Neural progenitor cell (in vitro differentiated cells): ENCODE data around the gene CTDSP1. TPM values are rescaled to one million over a fixed set of nuclear protein-coding genes. Genes with fewer than 3 reads are reported as not detected.

Experiments used
- DNase-seq: peaks from one replicate; pipeline ENCODE4 v3.0.0-alpha.2; 2016; ENCODE audit warnings: low spot score
- H2AFZ ChIP-seq: fragments of 200-600 bp; sonication (generic); replicated peaks from 2 replicates; pipeline ENCODE4 v1.6.1; 2016; ENCODE audit warnings: antibody characterized with exemption
- H3F3A ChIP-seq: fragments of 200-600 bp; sonication (generic); 2 replicates; pipeline ENCODE4 v1.6.1; 2016; ENCODE audit warnings: antibody characterized with exemption, low read depth
- H3K27ac ChIP-seq: fragments of 200-600 bp; sonication (generic); 2 replicates; pipeline ENCODE4 v1.5.1; 2016; ENCODE audit warnings: mild to moderate bottlenecking
- H3K27me3 ChIP-seq: fragments of 200-600 bp; sonication (generic); 2 replicates; pipeline ENCODE4 v1.6.1; 2016; ENCODE audit warnings: mild to moderate bottlenecking, moderate library complexity
- H3K36me3 ChIP-seq: fragments of 200-600 bp; sonication (generic); 2 replicates; pipeline ENCODE4 v1.5.1; 2016
- H3K4me1 ChIP-seq: fragments of 200-600 bp; sonication (generic); 2 replicates; pipeline ENCODE4 v1.6.1; 2016; ENCODE audit warnings: mixed run types
- H3K4me2 ChIP-seq: fragments of 200-600 bp; sonication (generic); 2 replicates; pipeline ENCODE4 v1.6.1; 2016
- H3K4me3 ChIP-seq: fragments of 200-600 bp; sonication (generic); 2 replicates; pipeline ENCODE4 v1.5.1; 2016
- H3K79me2 ChIP-seq: fragments of 200-600 bp; sonication (generic); 2 replicates; pipeline ENCODE4 v1.6.1; 2016; ENCODE audit warnings: low read depth
- H3K9ac ChIP-seq: fragments of 200-600 bp; sonication (generic); 2 replicates; pipeline ENCODE4 v1.6.1; 2016
- H3K9me3 ChIP-seq: fragments of 200-600 bp; sonication (generic); 2 replicates; pipeline ENCODE4 v1.5.1; 2016; ENCODE audit warnings: low read depth
- H4K20me1 ChIP-seq: fragments of 200-600 bp; sonication (generic); 2 replicates; pipeline ENCODE4 v1.6.1; 2016; ENCODE audit warnings: low read depth
- H3K27ac Mint-ChIP-seq: 3 replicates; pipeline ENCODE4 v1.8.0; 2021; ENCODE audit warnings: mixed read lengths
- H3K27me3 Mint-ChIP-seq: 2 replicates; pipeline ENCODE4 v1.8.0; 2022; ENCODE audit warnings: low read depth, mild to moderate bottlenecking, inconsistent platforms, moderate library complexity, mixed read lengths; ENCODE audit not compliant: insufficient read depth
- H3K36me3 Mint-ChIP-seq: 3 replicates; pipeline ENCODE4 v1.8.0; 2021; ENCODE audit warnings: mixed read lengths
- H3K4me1 Mint-ChIP-seq: 3 replicates; pipeline ENCODE4 v1.8.0; 2021; ENCODE audit warnings: mixed read lengths
- H3K4me3 Mint-ChIP-seq: 3 replicates; pipeline ENCODE4 v1.8.0; 2021; ENCODE audit warnings: mild to moderate bottlenecking, moderate library complexity, mixed read lengths
- H3K9me3 Mint-ChIP-seq: 3 replicates; pipeline ENCODE4 v1.8.0; 2020; ENCODE audit warnings: mixed read lengths
- EZH2 ChIP-seq: fragments of 200-600 bp; sonication (generic); IDR thresholded peaks from 2 replicates; pipeline ENCODE4 v1.6.1; 2017; ENCODE audit warnings: antibody characterized with exemption, mild to moderate bottlenecking, moderate library complexity
- EZH2phosphoT487 ChIP-seq: fragments of 200-600 bp; sonication (generic); IDR thresholded peaks from 2 replicates; pipeline ENCODE4 v1.6.1; 2017; ENCODE audit warnings: antibody characterized with exemption
- total RNA-seq: library from RNA; depleted of rRNA; stranded (reverse); fragments of >200 nt; gene quantifications from 2 replicates; pipeline ENCODE4 v1.2.3, GENCODE V29; 2015; ENCODE audit warnings: low replicate concordance
- TF ChIP-seq, protein P1 (sequence below): fragments of 200-600 bp; sonication (generic); IDR thresholded peaks from 2 replicates; pipeline ENCODE4 v1.5.1; 2017; ENCODE audit warnings: antibody characterized with exemption, mild to moderate bottlenecking

Gene CTDSP1
- total RNA-seq, 1 donor from 2014 or later = 31.3 TPM

DNA sequence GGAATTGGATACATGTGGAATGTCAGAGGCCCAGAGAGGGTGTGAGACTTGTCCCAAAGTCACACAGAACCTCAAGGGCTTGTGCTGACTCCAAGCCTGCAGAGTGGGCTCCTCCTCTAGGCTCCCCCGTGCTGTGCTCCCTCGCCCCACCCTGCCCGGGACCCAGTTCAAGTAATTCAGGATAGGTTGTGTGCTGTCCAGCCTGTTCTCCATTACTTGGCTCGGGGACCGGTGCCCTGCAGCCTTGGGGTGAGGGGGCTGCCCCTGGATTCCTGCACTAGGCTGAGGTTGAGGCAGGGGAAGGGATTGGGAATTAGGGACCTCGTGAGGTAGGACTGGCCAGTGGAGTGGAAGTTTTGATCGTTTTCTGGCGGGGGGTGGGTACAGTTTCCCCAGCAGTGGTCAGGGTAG lies 2.8 kb downstream of the CTDSP1 start:
- Histone ChIP-seq H3K36me3 (no peaks in the 10 kb centered on the region), H3K9ac (no peak overlapping the region), H3K79me2 (peaks cover 23% of the 10 kb centered on the region), H3K4me2 (no peak overlapping the region), H3F3A (peaks cover 42% of the 10 kb centered on the region), H3K9me3 (no peaks in the 10 kb centered on the region), H4K20me1 (peaks cover 14% of the 10 kb centered on the region), H2AFZ (no peak overlapping the region), H3K4me1 (peaks cover 24% of the 10 kb centered on the region), H3K4me3 (no peak overlapping the region), H3K27ac (no peak overlapping the region), H3K27me3 (peaks cover 22% of the 10 kb centered on the region)
- Mint-ChIP-seq H3K9me3 (no peaks in the 10 kb centered on the region), H3K27me3 (peaks cover 13% of the 10 kb centered on the region), H3K27ac (no peak overlapping the region), H3K4me3 (peak overlapping the region; percentile 53), H3K4me1 (peaks cover 26% of the 10 kb centered on the region), H3K36me3 (peaks cover 10% of the 10 kb centered on the region)
- TF ChIP-seq, protein P1, sequence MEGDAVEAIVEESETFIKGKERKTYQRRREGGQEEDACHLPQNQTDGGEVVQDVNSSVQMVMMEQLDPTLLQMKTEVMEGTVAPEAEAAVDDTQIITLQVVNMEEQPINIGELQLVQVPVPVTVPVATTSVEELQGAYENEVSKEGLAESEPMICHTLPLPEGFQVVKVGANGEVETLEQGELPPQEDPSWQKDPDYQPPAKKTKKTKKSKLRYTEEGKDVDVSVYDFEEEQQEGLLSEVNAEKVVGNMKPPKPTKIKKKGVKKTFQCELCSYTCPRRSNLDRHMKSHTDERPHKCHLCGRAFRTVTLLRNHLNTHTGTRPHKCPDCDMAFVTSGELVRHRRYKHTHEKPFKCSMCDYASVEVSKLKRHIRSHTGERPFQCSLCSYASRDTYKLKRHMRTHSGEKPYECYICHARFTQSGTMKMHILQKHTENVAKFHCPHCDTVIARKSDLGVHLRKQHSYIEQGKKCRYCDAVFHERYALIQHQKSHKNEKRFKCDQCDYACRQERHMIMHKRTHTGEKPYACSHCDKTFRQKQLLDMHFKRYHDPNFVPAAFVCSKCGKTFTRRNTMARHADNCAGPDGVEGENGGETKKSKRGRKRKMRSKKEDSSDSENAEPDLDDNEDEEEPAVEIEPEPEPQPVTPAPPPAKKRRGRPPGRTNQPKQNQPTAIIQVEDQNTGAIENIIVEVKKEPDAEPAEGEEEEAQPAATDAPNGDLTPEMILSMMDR = no peak
- TF ChIP-seq EZH2phosphoT487 = no peak
- TF ChIP-seq EZH2 = no peak
- DNase-seq = no peak

DNA sequence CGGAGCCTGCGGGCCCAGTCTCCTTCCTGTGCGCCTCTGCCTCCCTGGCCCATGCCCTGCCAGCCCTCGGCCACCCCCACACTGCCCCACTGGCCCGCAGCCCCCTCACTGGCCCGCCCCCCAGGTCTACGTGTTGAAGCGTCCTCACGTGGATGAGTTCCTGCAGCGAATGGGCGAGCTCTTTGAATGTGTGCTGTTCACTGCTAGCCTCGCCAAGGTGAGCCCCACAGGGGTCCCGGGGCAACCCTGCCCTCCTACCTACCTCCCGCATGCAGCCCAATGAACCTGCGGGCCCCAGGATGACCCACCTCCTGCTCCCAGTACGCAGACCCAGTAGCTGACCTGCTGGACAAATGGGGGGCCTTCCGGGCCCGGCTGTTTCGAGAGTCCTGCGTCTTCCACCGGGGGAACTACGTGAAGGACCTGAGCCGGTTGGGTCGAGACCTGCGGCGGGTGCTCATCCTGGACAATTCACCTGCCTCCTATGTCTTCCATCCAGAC lies 3.3 kb downstream of the CTDSP1 start:
- peaks cover 8% of the 10 kb centered on the region for H3K27me3 Mint-ChIP-seq
- H3K79me2 ChIP-seq = peaks cover 23% of the 10 kb centered on the region

DNA sequence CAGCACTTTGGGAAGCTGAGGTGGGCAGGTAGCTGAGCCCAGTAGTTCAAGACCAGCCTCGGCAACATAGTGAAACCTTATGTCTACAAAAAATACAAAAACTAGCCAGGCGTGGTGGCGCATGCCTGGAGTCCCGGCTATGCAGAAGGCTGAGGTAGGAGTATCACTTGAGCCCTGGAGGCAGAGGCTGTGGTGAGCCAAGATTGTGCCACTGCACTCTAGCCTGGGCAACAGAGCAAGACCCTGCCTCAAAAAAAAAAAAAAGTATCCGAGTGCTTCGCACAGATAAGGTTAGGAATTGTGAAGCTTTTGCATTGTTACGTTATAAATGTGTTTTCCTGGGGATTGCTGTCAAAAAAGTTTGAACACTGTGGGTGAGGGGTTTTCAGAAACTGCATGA lies 4.1 kb downstream of the CTDSP1 start:
- peaks cover 14% of the 10 kb centered on the region for H4K20me1 ChIP-seq
- H2AFZ ChIP-seq = no peak overlapping the region
- peaks cover 23% of the 10 kb centered on the region for H3K79me2 ChIP-seq
- H3K27me3 ChIP-seq = peaks cover 8% of the 10 kb centered on the region
- H3F3A ChIP-seq = peaks cover 33% of the 10 kb centered on the region
- peaks cover 19% of the 10 kb centered on the region for H3K4me1 Mint-ChIP-seq
- H3K9ac ChIP-seq = no peak overlapping the region
- H3K36me3 Mint-ChIP-seq = peaks cover 10% of the 10 kb centered on the region
- peaks cover 3% of the 10 kb centered on the region for H3K27me3 Mint-ChIP-seq
- H3K4me3 ChIP-seq = no peak overlapping the region
- no peak for DNase-seq
- H3K4me1 ChIP-seq = peaks cover 18% of the 10 kb centered on the region
- H3K9me3 Mint-ChIP-seq = no peaks in the 10 kb centered on the region
- H3K4me2 ChIP-seq = no peak overlapping the region
- H3K27ac ChIP-seq = no peak overlapping the region
- H3K36me3 ChIP-seq = no peaks in the 10 kb centered on the region
- H3K9me3 ChIP-seq = no peaks in the 10 kb centered on the region
- no peak overlapping the region for H3K27ac Mint-ChIP-seq
- H3K4me3 Mint-ChIP-seq = no peak overlapping the region
- TF ChIP-seq, protein P1 = no peak
- TF ChIP-seq EZH2phosphoT487 (no peak), EZH2 (no peak)

More for the DNA sequence above, 3.3 kb downstream of the CTDSP1 start:
- no peaks in the 10 kb centered on the region for H3K9me3 ChIP-seq
- H3K9me3 Mint-ChIP-seq = no peaks in the 10 kb centered on the region
- H2AFZ ChIP-seq = no peak overlapping the region
- peaks cover 19% of the 10 kb centered on the region for H3K4me1 ChIP-seq
- H3K4me1 Mint-ChIP-seq = peaks cover 21% of the 10 kb centered on the region
- H3K36me3 ChIP-seq = no peaks in the 10 kb centered on the region
- DNase-seq = no peak
- H4K20me1 ChIP-seq = peaks cover 14% of the 10 kb centered on the region
- no peak overlapping the region for H3K9ac ChIP-seq
- no peak overlapping the region for H3K4me3 ChIP-seq
- H3K4me3 Mint-ChIP-seq = no peak overlapping the region
- H3K27ac ChIP-seq = no peak overlapping the region
- H3K36me3 Mint-ChIP-seq = peaks cover 10% of the 10 kb centered on the region
- no peak overlapping the region for H3K27ac Mint-ChIP-seq
- TF ChIP-seq EZH2 (no peak), EZH2phosphoT487 (no peak)
- TF ChIP-seq, protein P1 = no peak
- H3F3A ChIP-seq = peaks cover 38% of the 10 kb centered on the region
- H3K4me2 ChIP-seq = no peak overlapping the region
- H3K27me3 ChIP-seq = peaks cover 17% of the 10 kb centered on the region
